Activated CD8-positive, alpha-beta memory T cell treated with anti-CD3 and anti-CD28 coated beads, Interleukin-2, amount 10 ng/mL, durations not matched to agents 7 days and 5 days (primary cell): ENCODE data around the gene MTOR. TPM values are rescaled to one million over a fixed set of nuclear protein-coding genes. Genes with fewer than 3 reads are reported as not detected.
A peak's percentile ranks its signal among the peaks of the same experiment; 100 is the strongest.
"Not testable (repeated sequence)": the region's sequence is repeated elsewhere in the genome, so short reads cannot be mapped to it uniquely, and the experiment has no call there.

Experiments used
- ATAC-seq: fragments of 150-1000 bp; cut with Tn5 transposase; one replicate; pipeline ENCODE4 v1.10.0; 2021; ENCODE audit warnings: moderate library complexity
- CTCF ChIA-PET: fragments of 350-600 bp; sonication (Branson Sonifier 250); formaldehyde crosslinking; loops from one replicate; lab custom pipeline; 2021; ENCODE audit warnings: antibody characterized with exemption; lab: Charles Lee
- DNase-seq: peaks from one replicate; pipeline ENCODE4 v3.0.0-alpha.2; 2020
- H3K27ac Mint-ChIP-seq: one replicate; pipeline ENCODE4 v1.8.0; 2021; ENCODE audit warnings: mild to moderate bottlenecking, mixed read lengths
- H3K27me3 Mint-ChIP-seq: one replicate; pipeline ENCODE4 v1.8.0; 2021; ENCODE audit warnings: mixed read lengths
- H3K36me3 Mint-ChIP-seq: one replicate; pipeline ENCODE4 v1.8.0; 2021; ENCODE audit warnings: mild to moderate bottlenecking, mixed read lengths
- H3K4me1 Mint-ChIP-seq: one replicate; pipeline ENCODE4 v1.8.0; 2021; ENCODE audit warnings: mixed read lengths
- H3K4me3 Mint-ChIP-seq: one replicate; pipeline ENCODE4 v1.8.0; 2021; ENCODE audit warnings: mild to moderate bottlenecking, moderate library complexity, mixed read lengths
- H3K9me3 Mint-ChIP-seq: one replicate; pipeline ENCODE4 v1.8.0; 2022; ENCODE audit warnings: low read depth, mixed read lengths
- total RNA-seq, 2 experiments: library from RNA; stranded (reverse); gene quantifications; one replicate each; pipeline ENCODE4 v1.2.3, GENCODE V29; 2021

Gene MTOR
- total RNA-seq, 2 experiments from 2014 or later = 50.1 to 52.0 TPM

GRCh38 chr1:11072216-11072917 lies 190.0 kb downstream of the MTOR start:
- H3K4me3 Mint-ChIP-seq = no peak overlapping the region
- DNase-seq (no peak), ATAC-seq (no peak)
- H3K27ac Mint-ChIP-seq = no peak overlapping the region
- CTCF ChIA-PET = interaction anchor here (1.6 to 2.0 kb wide), 2 partner anchors 11 to 35 kb away, joined by 4 to 11 read pairs; no protein-coding TSS in a partner anchor
- peaks cover 23% of the 10 kb centered on the region for H3K4me1 Mint-ChIP-seq
- H3K9me3 Mint-ChIP-seq = no peaks in the 10 kb centered on the region
- H3K27me3 Mint-ChIP-seq = no peaks in the 10 kb centered on the region
- H3K36me3 Mint-ChIP-seq = peaks cover 66% of the 10 kb centered on the region

DNA sequence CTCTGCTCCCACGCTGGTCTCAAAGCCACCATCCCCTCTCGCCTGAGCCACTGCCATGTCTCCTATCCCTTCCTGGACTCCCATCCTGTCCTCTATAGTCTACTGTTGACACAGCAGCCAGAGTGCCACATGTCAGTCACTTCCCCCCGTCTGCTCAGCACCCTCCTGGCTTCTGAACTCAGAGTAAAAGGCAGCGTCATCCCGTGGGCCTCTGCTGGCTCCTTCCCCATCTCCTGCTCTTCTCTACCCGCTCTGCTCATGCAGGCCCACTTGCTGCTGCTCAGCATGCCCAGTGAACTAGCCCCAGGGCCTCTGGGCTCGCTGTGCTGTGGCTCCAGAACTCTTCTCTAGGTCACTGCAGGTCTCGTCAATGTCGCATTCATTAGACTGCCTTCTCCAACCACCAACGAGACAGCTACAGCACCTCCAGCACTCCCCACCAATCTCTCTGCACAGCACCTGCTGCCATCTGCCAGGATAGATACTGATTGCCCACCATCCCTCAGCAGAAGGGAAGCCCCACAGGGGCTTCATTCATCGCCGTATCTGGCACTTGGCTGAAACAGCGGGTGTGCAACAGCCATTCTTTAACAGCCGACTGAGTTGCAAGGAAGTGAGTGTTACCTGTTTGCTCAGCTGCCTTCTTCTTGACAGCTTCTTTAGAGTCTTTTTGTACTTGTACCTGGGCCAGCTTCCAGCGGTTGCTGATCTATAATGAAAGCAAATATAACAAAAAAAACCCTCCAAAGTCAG lies 190.7 kb downstream of the MTOR start:
- H3K36me3 Mint-ChIP-seq = peaks cover 67% of the 10 kb centered on the region
- no peaks in the 10 kb centered on the region for H3K9me3 Mint-ChIP-seq
- no peaks in the 10 kb centered on the region for H3K27me3 Mint-ChIP-seq
- H3K4me1 Mint-ChIP-seq = peaks cover 23% of the 10 kb centered on the region
- CTCF ChIA-PET = interaction anchor here (2.4 kb wide), 1 partner anchor 34 kb away, joined by 17 read pairs; no protein-coding TSS in a partner anchor
- no peak for DNase-seq
- H3K27ac Mint-ChIP-seq = no peak overlapping the region
- ATAC-seq = no peak
- no peak overlapping the region for H3K4me3 Mint-ChIP-seq

- DNase-seq = no peak
- H3K4me3 Mint-ChIP-seq = no peak overlapping the region
- H3K9me3 Mint-ChIP-seq = no peaks in the 10 kb centered on the region
- H3K27ac Mint-ChIP-seq = no peak overlapping the region
- H3K36me3 Mint-ChIP-seq = peaks cover 65% of the 10 kb centered on the region
- CTCF ChIA-PET = interaction anchor here (1.3 to 2.4 kb wide), 3 partner anchors 21 to 33 kb away, joined by 3 to 17 read pairs (median 4); no protein-coding TSS in a partner anchor
- peaks cover 23% of the 10 kb centered on the region for H3K4me1 Mint-ChIP-seq
- no peaks in the 10 kb centered on the region for H3K27me3 Mint-ChIP-seq
- ATAC-seq = no peak
Observed at GRCh38 chr1:11070876-11071275, 191.5 kb downstream of the MTOR start.

- Mint-ChIP-seq H3K4me1 (peaks cover 26% of the 10 kb centered on the region), H3K27me3 (no peaks in the 10 kb centered on the region), H3K4me3 (no peak overlapping the region), H3K9me3 (no peaks in the 10 kb centered on the region), H3K27ac (no peak overlapping the region), H3K36me3 (peaks cover 68% of the 10 kb centered on the region)
- CTCF ChIA-PET = interaction anchor here (1.2 kb wide), 2 partner anchors 8 to 10 kb away, joined by 3 to 4 read pairs; no protein-coding TSS in a partner anchor
- ATAC-seq (no peak), DNase-seq (no peak)
Observed at GRCh38 chr1:11068600-11069473, 193.5 kb downstream of the MTOR start.

DNA sequence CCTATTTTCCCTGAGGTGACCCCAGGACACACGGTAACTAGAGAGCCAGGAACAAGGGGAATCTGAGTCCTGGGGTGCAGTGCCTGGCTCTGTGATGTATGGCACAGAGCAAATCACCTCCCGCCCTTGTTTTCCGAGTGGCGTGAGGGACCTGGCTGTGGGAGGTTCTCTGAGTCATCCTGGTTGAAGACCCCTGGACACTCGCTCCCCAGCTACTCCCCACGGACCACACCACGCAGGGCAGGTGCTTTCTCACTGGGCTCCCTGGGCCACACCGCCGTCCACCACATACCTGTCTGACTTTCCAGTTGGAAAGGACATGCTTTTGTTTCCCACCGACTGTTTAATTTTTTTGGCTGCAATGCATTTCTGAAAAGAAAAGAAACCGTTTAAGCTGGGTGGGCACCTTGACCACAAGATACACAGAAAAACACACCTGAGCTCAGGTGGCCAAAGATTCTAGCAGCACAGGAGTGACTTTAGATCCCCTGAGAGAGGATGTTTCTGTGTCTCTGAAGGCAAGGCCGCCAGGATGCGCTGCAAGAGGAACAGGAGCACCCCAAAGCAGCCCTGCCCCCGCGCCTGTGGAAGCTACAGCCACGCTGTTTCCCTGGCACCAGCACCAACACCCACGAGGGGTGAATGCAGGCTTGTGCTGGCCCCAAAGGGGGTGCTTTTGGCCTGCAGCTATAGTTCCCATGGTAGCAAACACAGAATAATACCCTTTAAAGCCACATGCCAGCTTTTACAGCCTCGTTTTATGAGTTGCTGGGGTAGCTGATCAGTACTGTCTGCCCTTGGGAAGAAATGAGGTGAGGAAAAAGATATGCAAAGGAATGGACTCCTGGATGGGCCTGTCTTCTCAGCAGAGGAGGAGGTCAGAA lies 194.4 kb downstream of the MTOR start:
- H3K9me3 Mint-ChIP-seq = no peaks in the 10 kb centered on the region

DNA sequence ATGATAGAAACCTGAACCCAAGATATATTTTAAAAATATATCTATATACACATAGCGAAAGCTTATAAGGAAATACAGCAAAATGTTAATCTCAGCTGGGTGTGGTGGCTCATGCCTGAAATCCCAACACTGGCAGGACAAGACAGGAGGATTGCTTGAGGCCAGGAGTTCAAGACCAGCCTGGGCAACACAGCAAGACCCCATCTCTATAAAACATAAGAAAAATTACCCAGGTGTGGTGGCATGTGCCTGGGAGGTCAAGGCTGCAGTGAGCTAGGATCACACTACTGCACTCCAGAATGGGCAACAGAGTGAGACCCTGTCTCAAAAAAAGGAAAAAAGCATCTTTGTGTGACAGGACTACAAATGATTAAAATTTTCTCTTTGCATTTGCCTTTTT lies 196.6 kb downstream of the MTOR start:
- CTCF ChIA-PET = interaction anchor here (6.8 kb wide), 1 partner anchor 28 kb away, joined by 75 read pairs; no protein-coding TSS in a partner anchor
- DNase-seq (no peak), ATAC-seq (no peak)
- no peaks in the 10 kb centered on the region for H3K27me3 Mint-ChIP-seq
- no peaks in the 10 kb centered on the region for H3K9me3 Mint-ChIP-seq
- H3K36me3 Mint-ChIP-seq = peaks cover 60% of the 10 kb centered on the region
- H3K4me1 Mint-ChIP-seq = peaks cover 51% of the 10 kb centered on the region
- no peak overlapping the region for H3K27ac Mint-ChIP-seq
- H3K4me3 Mint-ChIP-seq = no peak overlapping the region

More for the DNA sequence above, 194.4 kb downstream of the MTOR start:
- no peak overlapping the region for H3K27ac Mint-ChIP-seq
- CTCF ChIA-PET = no interaction called here
- ATAC-seq (no peak), DNase-seq (no peak)
- H3K4me1 Mint-ChIP-seq = peaks cover 34% of the 10 kb centered on the region
- H3K27me3 Mint-ChIP-seq = no peaks in the 10 kb centered on the region
- no peak overlapping the region for H3K4me3 Mint-ChIP-seq
- H3K36me3 Mint-ChIP-seq = peaks cover 69% of the 10 kb centered on the region

GRCh38 chr1:11064942-11065341 lies 197.4 kb downstream of the MTOR start:
- Mint-ChIP-seq H3K9me3 (no peaks in the 10 kb centered on the region), H3K27ac (no peak overlapping the region), H3K36me3 (peaks cover 53% of the 10 kb centered on the region), H3K4me1 (peaks cover 54% of the 10 kb centered on the region), H3K4me3 (no peak overlapping the region), H3K27me3 (no peaks in the 10 kb centered on the region)
- ATAC-seq (no peak), DNase-seq (no peak)
- CTCF ChIA-PET = interaction anchor here (6.8 kb wide), 1 partner anchor 27 kb away, joined by 75 read pairs; no protein-coding TSS in a partner anchor

GRCh38 chr1:11063937-11064537 lies 198.3 kb downstream of the MTOR start:
- DNase-seq, H3K27me3 Mint-ChIP-seq, H3K9me3 Mint-ChIP-seq, H3K4me3 Mint-ChIP-seq, ATAC-seq, H3K27ac Mint-ChIP-seq: not testable (repeated sequence)
- CTCF ChIA-PET = interaction anchor here (1.3 to 6.8 kb wide), 3 partner anchors 26 to 198 kb away, joined by 3 to 75 read pairs (median 4); partner anchors contain the start of gene MTOR
- H3K4me1 Mint-ChIP-seq = peaks cover 47% of the 10 kb centered on the region
- peaks cover 44% of the 10 kb centered on the region for H3K36me3 Mint-ChIP-seq

DNA sequence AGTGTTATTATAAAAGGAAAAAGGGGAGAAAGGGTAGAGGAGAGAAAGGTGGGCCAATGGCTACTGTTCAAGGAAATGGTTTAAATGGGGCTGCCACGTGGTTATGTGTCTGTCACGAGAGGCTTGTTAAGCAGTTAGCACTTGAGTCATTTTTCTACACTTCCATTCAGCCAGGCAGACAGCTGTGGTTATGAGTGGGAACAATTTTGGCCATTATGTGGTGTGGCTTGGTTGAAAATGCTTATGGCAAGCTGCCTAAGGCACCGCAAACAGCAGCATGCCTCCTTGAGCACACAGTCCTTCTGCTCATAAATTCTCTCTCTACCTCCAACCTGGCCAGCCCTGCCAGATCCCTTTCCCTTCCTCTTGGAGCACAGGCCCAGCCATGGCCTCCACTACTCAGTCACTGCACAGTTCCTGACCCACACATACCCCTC lies 199.4 kb downstream of the MTOR start:
- H3K27ac Mint-ChIP-seq = peak overlapping the region; percentile 93
- H3K9me3 Mint-ChIP-seq = no peaks in the 10 kb centered on the region
- ATAC-seq = peak; percentile 8

DNA sequence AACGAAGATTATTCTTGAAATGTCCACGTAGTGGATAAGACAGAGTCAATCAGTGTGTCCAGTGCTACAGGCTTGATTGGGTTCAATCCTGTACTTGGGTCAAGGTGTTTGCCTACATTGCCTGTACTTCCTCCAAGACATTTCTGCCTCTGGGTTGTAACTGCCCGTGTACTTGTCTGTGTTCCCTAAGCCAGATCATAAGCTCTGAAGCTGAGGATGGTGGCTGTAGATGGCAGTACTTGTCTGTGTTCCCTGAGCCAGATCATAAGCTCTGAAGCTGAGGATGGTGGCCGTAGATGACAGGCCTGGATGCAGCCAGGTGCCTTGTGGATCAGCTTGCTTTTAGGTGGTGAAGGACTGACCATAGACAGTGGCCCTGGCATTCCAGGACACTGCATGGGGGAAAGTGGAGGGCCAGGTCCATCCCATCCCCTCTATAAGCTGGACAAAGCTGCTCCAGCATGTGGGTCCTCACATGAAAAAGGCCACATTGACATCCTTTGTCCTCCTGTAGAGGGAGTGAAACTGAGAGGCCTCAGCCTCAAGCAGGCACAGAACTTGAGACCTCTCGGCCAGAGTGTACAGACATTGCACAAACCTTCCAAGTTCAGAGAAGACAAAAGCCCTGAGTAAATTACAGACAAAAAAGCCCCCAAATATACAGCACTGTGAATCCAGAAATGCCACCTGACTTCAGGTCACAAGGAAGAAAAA lies 200.5 kb downstream of the MTOR start:
- CTCF ChIA-PET = interaction anchor here (0.9 to 6.8 kb wide), 9 partner anchors 11 to 589 kb away, joined by 3 to 75 read pairs (median 4); partner anchors contain the start of gene EXOSC10
- Mint-ChIP-seq H3K36me3 (peaks cover 34% of the 10 kb centered on the region), H3K27me3 (no peaks in the 10 kb centered on the region), H3K27ac (peak overlapping the region; percentile 93), H3K4me3 (no peak overlapping the region), H3K4me1 (peaks cover 61% of the 10 kb centered on the region), H3K9me3 (no peaks in the 10 kb centered on the region)
- DNase-seq (no peak), ATAC-seq (no peak)

More for the DNA sequence above, 199.4 kb downstream of the MTOR start:
- peak; percentile 92 for DNase-seq
- peaks cover 38% of the 10 kb centered on the region for H3K36me3 Mint-ChIP-seq
- H3K4me3 Mint-ChIP-seq = peak overlapping the region; percentile 31
- CTCF ChIA-PET = interaction anchor here (0.6 to 6.8 kb wide), 6 partner anchors 11 to 199 kb away, joined by 3 to 75 read pairs (median 4); partner anchors contain the start of gene MTOR
- H3K4me1 Mint-ChIP-seq = peaks cover 55% of the 10 kb centered on the region
- H3K27me3 Mint-ChIP-seq = no peaks in the 10 kb centered on the region
